ENCODE measurements around the gene NFIB. TPM values are rescaled to one million over a fixed set of nuclear protein-coding genes. Genes with fewer than 3 reads are reported as not detected.

Gene NFIB
- polyA plus RNA-seq, 2 of the 4 experiments (the other 2 are of a cell fraction), result 10.7 to 21.7 TPM

GRCh38 chr9:14353222-14354056, 39.5 kb upstream of the NFIB start:
- FAIRE-seq (no peak), ATAC-seq (peak; percentile 91 to 96), DNase-seq (ENCODE audit: low read depth in 1 of 2, low spot score in 1 of 2) (peak; percentile 81 to 91)
- no peaks in the 10 kb centered on the region for H3K9me3 ChIP-seq
- 15% methylated on average over 18 of the region's 18 CpGs for WGBS (ENCODE audit: missing lambda C conversion rate)
- ChIA-PET CTCF (interaction anchor here (0.6 to 5.3 kb wide), 88 partner anchors 9 to 1321 kb away, joined by 3 to 67 read pairs (median 4); partner anchors contain the start of gene MPDZ), POLR2A (interaction anchor here (0.7 kb wide), 2 partner anchors 16 to 243 kb away, joined by 4 to 6 read pairs; no protein-coding TSS in a partner anchor)
- TF ChIP-seq, protein P1, sequence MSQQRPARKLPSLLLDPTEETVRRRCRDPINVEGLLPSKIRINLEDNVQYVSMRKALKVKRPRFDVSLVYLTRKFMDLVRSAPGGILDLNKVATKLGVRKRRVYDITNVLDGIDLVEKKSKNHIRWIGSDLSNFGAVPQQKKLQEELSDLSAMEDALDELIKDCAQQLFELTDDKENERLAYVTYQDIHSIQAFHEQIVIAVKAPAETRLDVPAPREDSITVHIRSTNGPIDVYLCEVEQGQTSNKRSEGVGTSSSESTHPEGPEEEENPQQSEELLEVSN (IDR thresholded peaks at IDR 0.05; ENCODE audit: borderline replicate concordance, low read depth), result no peak
- TF ChIP-seq CTCF (IDR thresholded peaks at IDR 0.05) (peak; percentile 87), RAD21 (conservative IDR thresholded peaks at IDR 0.05 in 1 of 2, IDR thresholded peaks at IDR 0.05 in 1 of 2) (peak; percentile 94 to 95), NPAS2 (CRISPR knock-in tag; IDR thresholded peaks at IDR 0.05; ENCODE audit: borderline replicate concordance) (no peak), SMC3 (IDR thresholded peaks at IDR 0.05) (peak; percentile 98)
- 0 out of 3 replicates have a peak overlapping the region, but pooled peaks have one; percentile 14 for H3K4me3 ChIP-seq
- peak overlapping the region in 1 of 2 experiments; percentile 42; a peak in 2 of 6 replicates for H3K27ac ChIP-seq
- H3K4me2 ChIP-seq, result peak overlapping the region; percentile 78
- peaks cover 4% of the 10 kb centered on the region; the same call in 1 of the 3 replicates for H3K4me1 ChIP-seq

DNA sequence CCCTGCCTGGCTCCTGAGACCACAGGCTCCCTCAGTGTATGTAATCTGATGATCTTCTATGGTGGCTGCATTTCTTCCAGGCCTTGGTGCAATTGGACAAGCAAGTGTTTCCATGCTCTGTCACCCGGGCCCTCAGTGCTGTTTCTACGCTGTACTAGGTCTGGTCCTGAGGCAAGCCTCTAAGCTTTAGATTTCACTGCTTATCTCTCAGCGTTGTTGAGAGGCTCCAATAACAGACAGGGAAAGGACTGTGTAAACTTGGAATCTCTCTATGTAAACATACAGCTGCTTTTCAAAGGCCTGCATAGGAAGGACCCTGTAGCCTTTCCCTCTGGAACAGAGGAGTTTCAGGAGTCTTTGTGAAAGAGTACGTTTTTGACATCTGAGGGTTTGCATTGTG, 38.6 kb upstream of the NFIB start:
- TF ChIP-seq EHF (CRISPR knock-in tag; IDR thresholded peaks at IDR 0.05), result no peak
- TF ChIP-seq ZSCAN20 (CRISPR knock-in tag; IDR thresholded peaks at IDR 0.05), result no peak
- TF ChIP-seq NFE2L2 (conservative IDR thresholded peaks at IDR 0.05; ENCODE audit: low read length), result no peak
- no peak for TF ChIP-seq CBX2 (IDR thresholded peaks at IDR 0.05; ENCODE audit: borderline replicate concordance, low read depth)
- no peak for TF ChIP-seq HDAC2 (IDR thresholded peaks at IDR 0.05)
- TF ChIP-seq, protein P2, sequence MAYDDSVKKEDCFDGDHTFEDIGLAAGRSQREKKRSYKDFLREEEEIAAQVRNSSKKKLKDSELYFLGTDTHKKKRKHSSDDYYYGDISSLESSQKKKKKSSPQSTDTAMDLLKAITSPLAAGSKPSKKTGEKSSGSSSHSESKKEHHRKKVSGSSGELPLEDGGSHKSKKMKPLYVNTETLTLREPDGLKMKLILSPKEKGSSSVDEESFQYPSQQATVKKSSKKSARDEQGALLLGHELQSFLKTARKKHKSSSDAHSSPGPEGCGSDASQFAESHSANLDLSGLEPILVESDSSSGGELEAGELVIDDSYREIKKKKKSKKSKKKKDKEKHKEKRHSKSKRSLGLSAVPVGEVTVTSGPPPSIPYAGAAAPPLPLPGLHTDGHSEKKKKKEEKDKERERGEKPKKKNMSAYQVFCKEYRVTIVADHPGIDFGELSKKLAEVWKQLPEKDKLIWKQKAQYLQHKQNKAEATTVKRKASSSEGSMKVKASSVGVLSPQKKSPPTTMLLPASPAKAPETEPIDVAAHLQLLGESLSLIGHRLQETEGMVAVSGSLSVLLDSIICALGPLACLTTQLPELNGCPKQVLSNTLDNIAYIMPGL (CRISPR knock-in tag; IDR thresholded peaks at IDR 0.05; ENCODE audit: borderline replicate concordance), result no peak
- TF ChIP-seq MAFK (IDR thresholded peaks at IDR 0.05; ENCODE audit: partially characterized antibody), result no peak
- TF ChIP-seq RAD21 (conservative IDR thresholded peaks at IDR 0.05 in 1 of 2, IDR thresholded peaks at IDR 0.05 in 1 of 2), result no peak
- H3K4me2 ChIP-seq, result no peak overlapping the region
- no peak overlapping the region for H3K4me3 ChIP-seq
- H3K9me3 ChIP-seq, result no peaks in the 10 kb centered on the region
- ChIA-PET CTCF (interaction anchor here (0.7 to 5.3 kb wide), 45 partner anchors 8 to 1320 kb away, joined by 3 to 67 read pairs (median 6); partner anchors contain the start of gene MPDZ), POLR2A (no interaction called here)
- FAIRE-seq, result no peak
- no peak for DNase-seq (ENCODE audit: low read depth in 1 of 2, low spot score in 1 of 2)
- peaks cover 4% of the 10 kb centered on the region; the same call in 1 of the 3 replicates for H3K4me1 ChIP-seq
- WGBS (ENCODE audit: missing lambda C conversion rate), result 85% methylated on average over 4 of the region's 4 CpGs
- no peak for ATAC-seq
- H3K27ac ChIP-seq, result peak overlapping the region in 1 of 2 experiments; percentile 42; a peak in 1 of 6 replicates

DNA sequence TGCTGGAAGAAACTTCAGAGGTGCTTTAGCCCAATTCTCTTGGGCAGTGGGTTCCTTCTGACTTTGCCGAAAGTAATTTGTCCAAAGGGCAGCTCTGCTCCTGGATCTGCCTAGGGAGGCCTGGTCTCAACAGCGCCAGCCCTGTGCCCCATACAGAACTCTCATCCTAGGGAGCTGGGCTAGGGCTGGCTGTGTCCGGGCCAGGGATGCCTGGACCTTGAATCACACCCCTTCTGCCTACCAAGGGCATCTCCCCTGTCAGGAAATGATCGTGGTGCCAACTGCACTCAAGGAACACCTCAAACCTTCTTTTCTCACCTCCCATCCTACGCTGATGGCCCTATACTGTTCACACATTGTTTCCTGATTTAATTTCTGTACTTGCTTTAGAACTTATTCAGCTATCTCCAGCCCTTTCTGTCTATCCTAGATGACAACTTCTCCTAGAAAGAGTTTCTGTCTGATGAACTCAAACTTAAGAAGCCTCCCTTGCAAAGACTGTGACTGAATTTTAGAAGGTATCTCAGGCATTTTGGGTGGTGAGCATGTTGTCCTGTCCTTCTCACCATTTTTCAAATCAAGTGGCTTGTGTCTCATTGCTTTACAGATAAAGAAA, 37.4 kb upstream of the NFIB start:
- WGBS (ENCODE audit: missing lambda C conversion rate), result 83% methylated on average over 5 of the region's 5 CpGs
- no peak for DNase-seq (ENCODE audit: low read depth in 1 of 2, low spot score in 1 of 2)
- Histone ChIP-seq H3K9me3 (no peaks in the 10 kb centered on the region), H3K4me3 (no peak overlapping the region), H3K4me2 (no peak overlapping the region), H3K27ac (no peak overlapping the region), H3K4me1 (peaks cover 4% of the 10 kb centered on the region; the same call in 1 of the 3 replicates)
- FAIRE-seq, result no peak
- no peak for ATAC-seq
- POLR2A ChIA-PET, result no interaction called here
- TF ChIP-seq JUNB (IDR thresholded peaks at IDR 0.05), result no peak
- TF ChIP-seq RFX5 (IDR thresholded peaks at IDR 0.05), result no peak
- no peak for TF ChIP-seq ATOH8 (CRISPR knock-in tag; IDR thresholded peaks at IDR 0.05; ENCODE audit: low read depth)
- no peak for TF ChIP-seq ZSCAN20 (CRISPR knock-in tag; IDR thresholded peaks at IDR 0.05)
- TF ChIP-seq NPAS2 (CRISPR knock-in tag; IDR thresholded peaks at IDR 0.05; ENCODE audit: borderline replicate concordance), result no peak
- TF ChIP-seq NR3C1 (IDR thresholded peaks at IDR 0.05), result no peak
- CTCF ChIA-PET, result interaction anchor here (1.0 to 5.3 kb wide), 6 partner anchors 25 to 1318 kb away, joined by 3 to 67 read pairs (median 4); no protein-coding TSS in a partner anchor

All from A549 (cell line).